ENCODE measurements around the gene TEAD2.
"Not testable (repeated sequence)": the region's sequence is repeated elsewhere in the genome, so short reads cannot be mapped to it uniquely, and the experiment has no call there.

Gene TEAD2

DNA sequence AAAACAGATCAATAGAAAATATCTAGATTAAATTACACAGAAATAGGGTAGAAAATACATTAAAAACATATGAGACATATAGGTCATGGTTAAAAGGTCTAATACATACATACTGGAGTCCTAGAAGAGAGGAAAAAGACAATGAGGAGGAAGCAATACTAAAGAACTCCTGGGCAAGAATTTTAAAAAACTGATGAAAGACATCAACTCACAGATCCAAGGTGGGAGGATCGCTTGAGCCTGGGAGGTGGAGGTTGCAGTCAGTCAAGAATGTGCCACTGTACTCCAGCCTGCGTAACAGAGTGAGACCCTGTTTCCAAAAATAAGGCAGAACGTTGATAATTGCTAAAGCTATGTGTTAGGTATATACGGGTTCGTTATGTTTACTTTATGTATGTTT lies 20.4 kb upstream of the TEAD2 start:
- TF ChIP-seq, protein P1, sequence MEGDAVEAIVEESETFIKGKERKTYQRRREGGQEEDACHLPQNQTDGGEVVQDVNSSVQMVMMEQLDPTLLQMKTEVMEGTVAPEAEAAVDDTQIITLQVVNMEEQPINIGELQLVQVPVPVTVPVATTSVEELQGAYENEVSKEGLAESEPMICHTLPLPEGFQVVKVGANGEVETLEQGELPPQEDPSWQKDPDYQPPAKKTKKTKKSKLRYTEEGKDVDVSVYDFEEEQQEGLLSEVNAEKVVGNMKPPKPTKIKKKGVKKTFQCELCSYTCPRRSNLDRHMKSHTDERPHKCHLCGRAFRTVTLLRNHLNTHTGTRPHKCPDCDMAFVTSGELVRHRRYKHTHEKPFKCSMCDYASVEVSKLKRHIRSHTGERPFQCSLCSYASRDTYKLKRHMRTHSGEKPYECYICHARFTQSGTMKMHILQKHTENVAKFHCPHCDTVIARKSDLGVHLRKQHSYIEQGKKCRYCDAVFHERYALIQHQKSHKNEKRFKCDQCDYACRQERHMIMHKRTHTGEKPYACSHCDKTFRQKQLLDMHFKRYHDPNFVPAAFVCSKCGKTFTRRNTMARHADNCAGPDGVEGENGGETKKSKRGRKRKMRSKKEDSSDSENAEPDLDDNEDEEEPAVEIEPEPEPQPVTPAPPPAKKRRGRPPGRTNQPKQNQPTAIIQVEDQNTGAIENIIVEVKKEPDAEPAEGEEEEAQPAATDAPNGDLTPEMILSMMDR (IDR thresholded peaks at IDR 0.05; ENCODE audit: extremely low read depth, missing control alignments), result no peak
- no peak for DNase-seq (ENCODE audit: low spot score)

- TF ChIP-seq, protein P1 (IDR thresholded peaks at IDR 0.05; ENCODE audit: extremely low read depth, missing control alignments), result no peak
- DNase-seq (ENCODE audit: low spot score), result no peak
Measured at GRCh38 chr19:49380391-49380790, 18.2 kb upstream of the TEAD2 start.

DNA sequence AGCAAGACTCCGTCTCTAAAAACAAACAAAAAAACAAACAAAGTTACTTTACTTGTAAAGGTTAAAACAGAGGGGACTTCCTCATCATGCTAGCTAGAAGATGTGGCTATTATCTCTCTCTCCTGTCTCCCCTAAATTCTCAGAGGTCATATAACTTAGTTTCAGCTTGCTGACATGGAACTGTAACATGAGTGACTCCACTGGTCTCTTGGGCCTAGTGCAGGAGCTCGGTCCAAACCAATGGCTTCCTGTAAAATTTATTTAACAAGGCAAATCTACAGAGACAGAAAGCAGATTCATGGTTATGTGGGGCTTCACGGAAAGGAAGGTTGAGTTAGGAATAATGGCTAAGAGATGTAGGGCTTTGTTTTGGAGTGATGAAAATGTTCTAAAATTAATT lies 16.3 kb upstream of the TEAD2 start:
- TF ChIP-seq, protein P1 (IDR thresholded peaks at IDR 0.05; ENCODE audit: extremely low read depth, missing control alignments), result no peak
- no peak for DNase-seq (ENCODE audit: low spot score)

DNA sequence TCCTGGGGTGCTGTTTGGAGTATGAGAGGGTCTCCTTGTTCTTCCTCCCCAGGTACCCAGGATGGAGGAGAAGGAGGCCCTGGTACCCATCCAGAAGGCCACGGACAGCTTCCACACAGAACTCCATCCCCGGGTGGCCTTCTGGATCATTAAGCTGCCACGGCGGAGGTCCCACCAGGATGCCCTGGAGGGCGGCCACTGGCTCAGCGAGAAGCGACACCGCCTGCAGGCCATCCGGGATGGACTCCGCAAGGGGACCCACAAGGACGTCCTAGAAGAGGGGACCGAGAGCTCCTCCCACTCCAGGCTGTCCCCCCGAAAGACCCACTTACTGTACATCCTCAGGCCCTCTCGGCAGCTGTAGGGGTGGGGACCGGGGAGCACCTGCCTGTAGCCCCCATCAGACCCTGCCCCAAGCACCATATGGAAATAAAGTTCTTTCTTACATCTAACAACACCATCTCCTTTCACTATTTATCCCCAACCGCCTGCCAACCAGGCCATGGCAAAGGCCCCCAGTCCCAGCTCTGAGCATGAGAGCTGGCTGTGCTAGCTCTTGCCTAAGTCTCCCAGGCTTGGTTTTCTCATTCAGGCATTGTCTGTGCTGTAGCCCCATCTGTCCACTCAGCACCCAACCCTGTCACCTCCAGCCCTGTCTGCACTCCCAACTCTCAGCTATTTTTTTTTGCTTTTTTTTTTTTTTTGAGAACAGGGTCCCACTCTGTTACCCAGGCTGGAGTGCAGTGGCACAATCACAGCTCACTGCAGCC lies 12.6 kb upstream of the TEAD2 start:
- TF ChIP-seq, protein P1 (IDR thresholded peaks at IDR 0.05; ENCODE audit: extremely low read depth, missing control alignments), result no peak
- no peak for DNase-seq (ENCODE audit: low spot score)

DNA sequence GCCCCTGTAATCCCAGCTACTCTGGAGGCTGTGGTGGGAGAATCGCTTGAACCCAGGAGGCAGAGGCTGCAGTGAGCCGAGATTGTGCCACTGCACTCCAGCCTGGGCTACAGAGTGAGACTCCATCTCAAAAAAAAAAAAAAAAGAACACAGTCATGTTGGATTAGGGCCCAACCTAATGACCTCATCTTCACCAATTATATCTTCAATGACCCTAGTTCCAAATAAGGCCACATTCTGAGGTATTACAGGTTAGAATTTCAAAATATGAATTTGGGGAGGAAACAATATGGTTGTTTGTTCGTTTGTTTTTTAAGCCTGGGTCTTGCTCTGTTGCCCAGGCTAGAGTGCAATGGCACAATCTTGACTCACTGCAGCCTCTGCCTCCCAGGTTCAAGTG lies 11.0 kb upstream of the TEAD2 start:
- not testable (repeated sequence) for DNase-seq (ENCODE audit: low spot score)

GRCh38 chr19:49371184-49371583 lies 9.0 kb upstream of the TEAD2 start:
- TF ChIP-seq, protein P1 (IDR thresholded peaks at IDR 0.05; ENCODE audit: extremely low read depth, missing control alignments), result no peak
- DNase-seq (ENCODE audit: low spot score), result no peak

GRCh38 chr19:49368711-49369358 lies 6.6 kb upstream of the TEAD2 start:
- TF ChIP-seq, protein P1 (IDR thresholded peaks at IDR 0.05; ENCODE audit: extremely low read depth, missing control alignments), result no peak
- DNase-seq (ENCODE audit: low spot score), result no peak

- no peak for DNase-seq (ENCODE audit: low spot score)
- TF ChIP-seq, protein P1 (IDR thresholded peaks at IDR 0.05; ENCODE audit: extremely low read depth, missing control alignments), result no peak
Measured at GRCh38 chr19:49366110-49366509, 3.9 kb upstream of the TEAD2 start.

All from GM20000 (cell line).